Lung (tissue), 16 donors: ENCODE results near the gene SLC16A1. TPM values are rescaled to one million over a fixed set of nuclear protein-coding genes. Genes with fewer than 3 reads are reported as not detected.

Experiments
- ATAC-seq: fragments of 200-7000 bp; cut with Tn5 transposase; one replicate; pipeline ENCODE4 v1.9.1; 2020; ENCODE audit warnings: moderate number of reproducible peaks; ENCODE audit not compliant: insufficient read depth, low FRiP score
- DNase-seq, 3 donors: peaks; one replicate each; pipeline ENCODE4 v3.0.0-alpha.2; 2013 to 2017
- H3K27ac ChIP-seq, 2 donors: one replicate each; pipeline ENCODE4 v1.5.1; 2013; ENCODE audit warnings: mild to moderate bottlenecking in 2 of 2, moderate library complexity in 2 of 2, control low read depth in 1 of 2, inconsistent platforms in 1 of 2, low read depth in 1 of 2, low read length in 1 of 2
- H3K27me3 ChIP-seq, 3 donors: one replicate each; pipeline ENCODE4 v1.5.1; 2013; ENCODE audit warnings: low read length in 2 of 3; ENCODE audit not compliant: control insufficient read depth in 3 of 3, insufficient read depth in 3 of 3
- H3K36me3 ChIP-seq, 4 donors: one replicate each; pipeline ENCODE4 v1.5.1; 2013; ENCODE audit warnings: low read length in 4 of 4, mild to moderate bottlenecking in 1 of 4, moderate library complexity in 1 of 4; ENCODE audit not compliant: control insufficient read depth in 4 of 4, insufficient read depth in 4 of 4
- H3K4me1 ChIP-seq, 5 donors: one replicate each; pipeline ENCODE4 v1.5.1; 2013; ENCODE audit warnings: low read length in 5 of 5, mild to moderate bottlenecking in 2 of 5, moderate library complexity in 1 of 5; ENCODE audit not compliant: control insufficient read depth in 5 of 5, insufficient read depth in 5 of 5
- H3K4me3 ChIP-seq: one replicate; pipeline ENCODE4 v1.5.1; 2013; ENCODE audit warnings: mild to moderate bottlenecking, control low read depth, moderate library complexity
- H3K9ac ChIP-seq, 2 donors: one replicate each; pipeline ENCODE4 v1.5.1; 2013; ENCODE audit warnings: low read length in 2 of 2, control low read depth in 1 of 2; ENCODE audit not compliant: insufficient read depth in 1 of 2
- H3K9me3 ChIP-seq, 4 donors: one replicate each; pipeline ENCODE4 v1.5.1; 2013; ENCODE audit warnings: low read length in 3 of 4, mild to moderate bottlenecking in 1 of 4, moderate library complexity in 1 of 4; ENCODE audit not compliant: control insufficient read depth in 4 of 4, insufficient read depth in 3 of 4
- WGBS, 2 donors: extraction: QIAGEN DNeasy Blood & Tissue Kit; methylation state at CpG; one replicate each; pipeline ENCODE4 v1.1.7; 2013; 5-methylcytosine and 5-hydroxymethylcytosine counted together
- long read RNA-seq, 5 donors: transcript quantifications; one replicate each; lab custom pipeline, GENCODE V29; 2026
- polyA plus RNA-seq, 2 donors: library from polyadenylated mRNA; stranded (reverse); fragments of 200-250 nt; gene quantifications; one replicate each; pipeline ENCODE4 v1.2.1, GENCODE V29; 2013
- total RNA-seq, 2 donors: library from RNA; depleted of rRNA in 1 of 2; stranded (reverse); fragments of >200 nt in 1 of 2; gene quantifications; one replicate each; pipeline ENCODE4 v1.2.1, GENCODE V29; 2014 to 2021
- TF ChIP-seq, protein P1 (sequence below): IDR thresholded peaks from 2 replicates; pipeline ENCODE4 v1.5.1; 2012; ENCODE audit warnings: mild to moderate bottlenecking; ENCODE audit errors: control extremely low read depth, extremely low read depth
- donor health status: control.
- donor health status: control.
- donor health status: Bipolar disorder and iron deficiency.
- donor health status: healthy.
- donor health status: DM: yes; HTN: yes; CAD: no.

The SLC16A1 gene, protein sequence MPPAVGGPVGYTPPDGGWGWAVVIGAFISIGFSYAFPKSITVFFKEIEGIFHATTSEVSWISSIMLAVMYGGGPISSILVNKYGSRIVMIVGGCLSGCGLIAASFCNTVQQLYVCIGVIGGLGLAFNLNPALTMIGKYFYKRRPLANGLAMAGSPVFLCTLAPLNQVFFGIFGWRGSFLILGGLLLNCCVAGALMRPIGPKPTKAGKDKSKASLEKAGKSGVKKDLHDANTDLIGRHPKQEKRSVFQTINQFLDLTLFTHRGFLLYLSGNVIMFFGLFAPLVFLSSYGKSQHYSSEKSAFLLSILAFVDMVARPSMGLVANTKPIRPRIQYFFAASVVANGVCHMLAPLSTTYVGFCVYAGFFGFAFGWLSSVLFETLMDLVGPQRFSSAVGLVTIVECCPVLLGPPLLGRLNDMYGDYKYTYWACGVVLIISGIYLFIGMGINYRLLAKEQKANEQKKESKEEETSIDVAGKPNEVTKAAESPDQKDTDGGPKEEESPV
- 10 to 100 TPM in 1 of 2 donors, 1 to 10 TPM in 1; 10.0 to 27.6 TPM for total RNA-seq
- 1 to 10 TPM; 2.4 to 6.4 TPM for polyA plus RNA-seq
- long read RNA-seq, donor 1, partial matches to known transcripts, result 0 of 4 reads
- long read RNA-seq, donor 1, other reads (novel, unspliced or antisense), result 0 of 4 reads
- long read RNA-seq, donor 2, result 0 reads
- long read RNA-seq, donor 3, partial matches to known transcripts, result 0 of 3 reads
- long read RNA-seq, donor 3, other reads (novel, unspliced or antisense), result 0 of 3 reads
- long read RNA-seq, donor 4, partial matches to known transcripts, result 0 of 2 reads
- long read RNA-seq, donor 4, other reads (novel, unspliced or antisense), result 0 of 2 reads
- long read RNA-seq, donor 5, transcript SLC16A1-201 (5 exons, 3,910 nt), result major isoform, 5 of 6 reads
- long read RNA-seq, donor 5, partial matches to known transcripts, result 0 of 6 reads
- long read RNA-seq, donor 5, other reads (novel, unspliced or antisense), result 0 of 6 reads

DNA sequence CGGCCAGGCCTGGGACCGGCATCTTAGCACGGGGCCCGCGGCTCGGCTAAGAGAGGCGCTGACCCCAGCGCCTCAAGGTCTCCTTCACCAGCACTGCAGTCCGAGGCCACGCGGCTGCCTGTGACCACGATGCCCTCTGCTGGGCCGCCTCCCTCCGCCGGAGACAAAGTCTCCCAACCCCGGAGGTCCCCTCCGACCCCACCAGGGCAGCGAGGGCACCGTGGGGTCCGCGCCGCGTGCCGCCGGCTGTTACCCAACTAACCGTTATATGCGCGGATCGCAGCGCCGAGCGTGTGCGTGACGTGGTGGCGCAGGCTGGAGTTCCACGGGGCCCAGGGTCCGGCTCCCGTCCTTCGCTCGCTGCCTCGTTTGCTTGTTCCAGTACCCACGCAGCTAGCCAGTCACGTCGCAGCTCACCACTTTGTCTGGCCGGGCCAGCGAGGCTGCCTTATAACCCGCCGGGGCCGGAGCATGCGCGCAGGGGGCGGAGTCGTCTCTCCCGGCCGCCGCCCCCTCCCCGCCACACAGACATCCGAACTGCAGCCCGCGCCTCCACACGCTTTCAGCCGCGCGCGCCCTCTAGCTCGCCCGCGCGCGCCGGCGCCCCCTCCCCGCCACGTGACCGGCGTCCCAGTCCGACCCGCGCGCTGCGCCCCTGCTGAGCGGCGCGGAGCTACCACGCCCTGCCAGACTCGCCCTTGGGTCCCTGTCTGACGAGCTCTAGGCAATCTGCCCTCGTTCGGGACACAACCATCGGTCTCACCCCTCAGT lies at the start of gene SLC16A1:
SLC16A1 (minus strand) TSS at position 424 of the 771 bp plus-strand sequence. CDS start 26,888 bp downstream, outside the sequence.
- no peaks in the 10 kb centered on the region for H3K36me3 ChIP-seq
- peaks cover 0 to 23% (median 8%) of the 10 kb centered on the region in 5 donors for H3K4me1 ChIP-seq
- TF ChIP-seq, protein P1, sequence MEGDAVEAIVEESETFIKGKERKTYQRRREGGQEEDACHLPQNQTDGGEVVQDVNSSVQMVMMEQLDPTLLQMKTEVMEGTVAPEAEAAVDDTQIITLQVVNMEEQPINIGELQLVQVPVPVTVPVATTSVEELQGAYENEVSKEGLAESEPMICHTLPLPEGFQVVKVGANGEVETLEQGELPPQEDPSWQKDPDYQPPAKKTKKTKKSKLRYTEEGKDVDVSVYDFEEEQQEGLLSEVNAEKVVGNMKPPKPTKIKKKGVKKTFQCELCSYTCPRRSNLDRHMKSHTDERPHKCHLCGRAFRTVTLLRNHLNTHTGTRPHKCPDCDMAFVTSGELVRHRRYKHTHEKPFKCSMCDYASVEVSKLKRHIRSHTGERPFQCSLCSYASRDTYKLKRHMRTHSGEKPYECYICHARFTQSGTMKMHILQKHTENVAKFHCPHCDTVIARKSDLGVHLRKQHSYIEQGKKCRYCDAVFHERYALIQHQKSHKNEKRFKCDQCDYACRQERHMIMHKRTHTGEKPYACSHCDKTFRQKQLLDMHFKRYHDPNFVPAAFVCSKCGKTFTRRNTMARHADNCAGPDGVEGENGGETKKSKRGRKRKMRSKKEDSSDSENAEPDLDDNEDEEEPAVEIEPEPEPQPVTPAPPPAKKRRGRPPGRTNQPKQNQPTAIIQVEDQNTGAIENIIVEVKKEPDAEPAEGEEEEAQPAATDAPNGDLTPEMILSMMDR, result peak; percentile 2
- H3K4me3 ChIP-seq, result peak within 1 kb of the TSS; percentile 79
- DNase-seq, result peak; percentile 94 to 97 (median 95)
- H3K27me3 ChIP-seq, result no peaks in the 10 kb centered on the region
- WGBS, 2 donors, result 0 to 1% methylated on average over 70 to 90 of the region's 90 CpGs
- H3K9ac ChIP-seq, result peak within 1 kb of the TSS; percentile 75 to 88
- peak within 1 kb of the TSS; percentile 91 to 94 for H3K27ac ChIP-seq
- peak; percentile 94 for ATAC-seq
- no peaks in the 10 kb centered on the region for H3K9me3 ChIP-seq

DNA sequence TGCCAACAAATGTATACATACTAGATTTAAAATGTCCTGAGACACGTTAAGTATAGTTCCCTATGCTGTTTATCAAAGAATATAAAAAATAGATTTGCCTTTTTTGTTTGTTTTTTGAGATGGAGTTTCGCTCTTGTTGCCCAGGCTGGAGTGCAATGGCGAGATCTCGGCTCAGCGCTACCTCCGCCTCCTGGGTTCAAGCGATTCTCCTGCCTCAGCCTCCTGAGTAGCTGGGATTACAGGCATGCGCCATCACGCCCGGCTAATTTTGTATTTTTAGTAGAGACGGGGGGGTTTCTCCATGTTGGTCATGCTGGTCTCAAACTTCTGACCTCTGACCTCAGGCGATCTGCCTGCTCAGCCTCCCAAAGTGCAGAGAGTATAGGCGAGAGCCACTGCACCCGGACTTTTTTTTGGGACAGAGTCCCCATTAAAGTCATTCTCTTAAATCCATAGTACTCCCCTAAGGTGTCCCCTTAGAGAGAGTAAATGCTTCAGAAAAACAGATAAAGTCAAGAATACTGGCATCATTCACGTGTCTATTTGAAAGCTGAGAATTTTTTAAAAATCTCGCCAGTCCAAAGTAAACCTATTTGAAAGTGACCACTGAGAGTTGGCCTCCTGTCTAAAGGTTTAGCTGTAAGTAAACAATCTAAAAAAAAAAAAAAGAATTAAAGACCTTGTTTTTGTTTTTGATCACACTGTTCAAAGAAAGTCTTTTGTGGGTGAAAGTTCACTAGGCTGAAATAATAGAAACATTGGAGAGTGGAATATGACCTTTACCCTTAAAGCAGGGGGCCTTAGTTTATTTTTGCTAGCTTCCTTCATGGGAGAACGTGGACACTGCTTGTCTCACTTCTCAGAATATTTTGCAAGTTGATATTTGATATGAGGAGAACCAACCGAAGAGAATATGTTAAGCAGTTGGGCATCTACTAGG lies 48.0 kb upstream of the SLC16A1 start:
- H3K27me3 ChIP-seq, result no peaks in the 10 kb centered on the region
- WGBS, 2 donors, result 90 to 95% methylated on average over 18 of the region's 18 CpGs
- H3K36me3 ChIP-seq, result peaks cover 0 to 1% (median 0%) of the 10 kb centered on the region in 4 donors
- no peak overlapping the region for H3K27ac ChIP-seq
- ATAC-seq (no peak), DNase-seq (no peak)
- H3K9ac ChIP-seq, result no peak overlapping the region
- TF ChIP-seq, protein P1, result no peak
- H3K4me3 ChIP-seq, result no peak overlapping the region
- no peaks in the 10 kb centered on the region for H3K9me3 ChIP-seq
- H3K4me1 ChIP-seq, result no peaks in the 10 kb centered on the region

DNA sequence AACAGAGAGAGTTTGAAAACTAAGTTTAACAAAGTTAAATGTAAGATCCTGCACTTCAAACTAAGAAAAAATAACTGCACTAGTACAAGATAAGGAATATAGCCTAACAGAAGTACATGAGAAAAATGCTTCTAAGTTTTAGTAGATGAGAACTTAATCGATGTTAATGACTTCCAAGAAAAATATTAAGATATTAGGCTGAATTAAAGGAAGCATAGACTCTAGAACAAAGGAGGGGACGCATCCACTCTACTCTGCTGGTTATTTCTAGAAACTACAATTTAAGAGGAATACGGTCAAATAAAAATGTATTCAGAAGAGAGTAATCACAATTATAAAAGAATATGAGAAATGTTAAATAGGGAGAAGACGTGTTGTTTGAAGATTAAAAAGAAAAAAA lies 46.3 kb upstream of the SLC16A1 start:
- no peak for DNase-seq
- Histone ChIP-seq H3K4me3 (no peak overlapping the region), H3K9ac (no peak overlapping the region), H3K9me3 (no peaks in the 10 kb centered on the region), H3K4me1 (peaks cover 0 to 3% (median 0%) of the 10 kb centered on the region in 5 donors), H3K27me3 (no peaks in the 10 kb centered on the region), H3K36me3 (peaks cover 0 to 5% (median under 1%) of the 10 kb centered on the region in 4 donors), H3K27ac (no peak overlapping the region)
- TF ChIP-seq, protein P1, result no peak
- 97 to 98% methylated on average over 4 of the region's 4 CpGs for WGBS, 2 donors
- ATAC-seq, result no peak
